Left lung (tissue), 10 donors: ENCODE measurements around the gene TIAM2. TPM values are rescaled to one million over a fixed set of nuclear protein-coding genes. Genes with fewer than 3 reads are reported as not detected.

Experiments
- ATAC-seq: fragments of 200-7000 bp; cut with Tn5 transposase; one replicate; pipeline ENCODE4 v1.9.1; 2020; ENCODE audit warnings: moderate library complexity
- DNase-seq, 4 donors: peaks; one replicate each; pipeline ENCODE4 v3.0.0-alpha.2; 2013 to 2020
- H3K27ac ChIP-seq, 2 donors: fragments of 200-600 bp; sonication (generic) in 1 of 2; one replicate each; pipeline versions ENCODE4 v1.5.0 to v1.8.0; 2020 to 2021
- H3K27me3 ChIP-seq, 2 donors: fragments of 200-600 bp; sonication (generic) in 1 of 2; one replicate each; pipeline versions ENCODE4 v1.5.0 to v1.8.0; 2020 to 2021
- H3K36me3 ChIP-seq, 2 donors: fragments of 200-600 bp; sonication (generic) in 1 of 2; one replicate each; pipeline versions ENCODE4 v1.5.0 to v1.8.0; 2020 to 2021
- H3K4me1 ChIP-seq, 2 donors: fragments of 200-600 bp; one replicate each; pipeline ENCODE4 v1.8.0; 2021
- H3K4me3 ChIP-seq, 2 donors: fragments of 200-600 bp; sonication (generic) in 1 of 2; one replicate each; pipeline versions ENCODE4 v1.5.0 to v1.8.0; 2020 to 2021; ENCODE audit warnings: mild to moderate bottlenecking in 1 of 2
- H3K9me3 ChIP-seq, 2 donors: fragments of 200-600 bp; sonication (generic) in 1 of 2; one replicate each; pipeline versions ENCODE4 v1.5.0 to v1.8.0; 2020 to 2021
- intact Hi-C, 2 donors: fragments of 100-400 bp; cut with DNase I; formaldehyde crosslinking; loops; one replicate each; pipeline versions ENCODE4 v1.11.2 to v1.14.2; 2022
- polyA plus RNA-seq, 6 donors: library from polyadenylated mRNA; unstranded; fragments of 120-200 nt; gene quantifications; one replicate each; pipeline ENCODE4 v1.2.1, GENCODE V29; 2013; ENCODE audit not compliant: insufficient read length in 6 of 6
- total RNA-seq, 2 donors: library from RNA; stranded (reverse); fragmentation: NEBNext Ultra II Directional; extraction: Animal tissue kit (Norgen Biotek cat#: 25700); gene quantifications; one replicate each; pipeline ENCODE4 v1.2.1, GENCODE V29; 2021
- TF ChIP-seq, protein P1 (sequence below), 2 donors: fragments of 200-600 bp; sonication (generic) in 1 of 2; IDR thresholded peaks; one replicate each; pipeline versions ENCODE4 v1.5.0 to v1.8.0; 2021; ENCODE audit warnings: antibody characterized with exemption in 2 of 2
- donor health status: DM: no; HTN: yes; CAD: no.
- donor health status: DM: no; HTN: no; CAD: no.

Gene TIAM2
- total and polyA plus RNA-seq, 8 donors = 6.9 to 25.0 (median 20.6) TPM

- Histone ChIP-seq H3K36me3 (no peaks in the 10 kb centered on the region), H3K27me3 (no peaks in the 10 kb centered on the region), H3K4me1 (peaks cover 9 to 16% of the 10 kb centered on the region in 2 donors), H3K4me3 (no peak overlapping the region), H3K27ac (no peak overlapping the region), H3K9me3 (no peaks in the 10 kb centered on the region)
- TF ChIP-seq, protein P1, sequence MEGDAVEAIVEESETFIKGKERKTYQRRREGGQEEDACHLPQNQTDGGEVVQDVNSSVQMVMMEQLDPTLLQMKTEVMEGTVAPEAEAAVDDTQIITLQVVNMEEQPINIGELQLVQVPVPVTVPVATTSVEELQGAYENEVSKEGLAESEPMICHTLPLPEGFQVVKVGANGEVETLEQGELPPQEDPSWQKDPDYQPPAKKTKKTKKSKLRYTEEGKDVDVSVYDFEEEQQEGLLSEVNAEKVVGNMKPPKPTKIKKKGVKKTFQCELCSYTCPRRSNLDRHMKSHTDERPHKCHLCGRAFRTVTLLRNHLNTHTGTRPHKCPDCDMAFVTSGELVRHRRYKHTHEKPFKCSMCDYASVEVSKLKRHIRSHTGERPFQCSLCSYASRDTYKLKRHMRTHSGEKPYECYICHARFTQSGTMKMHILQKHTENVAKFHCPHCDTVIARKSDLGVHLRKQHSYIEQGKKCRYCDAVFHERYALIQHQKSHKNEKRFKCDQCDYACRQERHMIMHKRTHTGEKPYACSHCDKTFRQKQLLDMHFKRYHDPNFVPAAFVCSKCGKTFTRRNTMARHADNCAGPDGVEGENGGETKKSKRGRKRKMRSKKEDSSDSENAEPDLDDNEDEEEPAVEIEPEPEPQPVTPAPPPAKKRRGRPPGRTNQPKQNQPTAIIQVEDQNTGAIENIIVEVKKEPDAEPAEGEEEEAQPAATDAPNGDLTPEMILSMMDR (IDR thresholded peaks at IDR 0.05) = no peak
- intact Hi-C loops = no loop called here
- DNase-seq (no peak), ATAC-seq (no peak)
These were observed 151.1 kb downstream of the TIAM2 start for GRCh38 chr6:155146205-155146604.

GRCh38 chr6:155147958-155148663, 153.0 kb downstream of the TIAM2 start:
- Histone ChIP-seq H3K4me1 (peaks cover under 1 to 8% of the 10 kb centered on the region in 2 donors), H3K27me3 (no peaks in the 10 kb centered on the region), H3K9me3 (no peaks in the 10 kb centered on the region), H3K27ac (no peak overlapping the region), H3K4me3 (no peak overlapping the region), H3K36me3 (no peaks in the 10 kb centered on the region)
- DNase-seq = no peak
- no peak for ATAC-seq
- TF ChIP-seq, protein P1 (IDR thresholded peaks at IDR 0.05) = no peak
- intact Hi-C loops = no loop called here

GRCh38 chr6:155150967-155151671, 156.0 kb downstream of the TIAM2 start:
- Histone ChIP-seq H3K36me3 (no peaks in the 10 kb centered on the region), H3K4me3 (no peak overlapping the region), H3K27me3 (no peaks in the 10 kb centered on the region), H3K27ac (no peak overlapping the region), H3K9me3 (no peaks in the 10 kb centered on the region), H3K4me1 (no peaks in the 10 kb centered on the region)
- TF ChIP-seq, protein P1 (IDR thresholded peaks at IDR 0.05) = no peak
- DNase-seq (no peak), ATAC-seq (no peak)
- intact Hi-C loops = no loop called here

DNA sequence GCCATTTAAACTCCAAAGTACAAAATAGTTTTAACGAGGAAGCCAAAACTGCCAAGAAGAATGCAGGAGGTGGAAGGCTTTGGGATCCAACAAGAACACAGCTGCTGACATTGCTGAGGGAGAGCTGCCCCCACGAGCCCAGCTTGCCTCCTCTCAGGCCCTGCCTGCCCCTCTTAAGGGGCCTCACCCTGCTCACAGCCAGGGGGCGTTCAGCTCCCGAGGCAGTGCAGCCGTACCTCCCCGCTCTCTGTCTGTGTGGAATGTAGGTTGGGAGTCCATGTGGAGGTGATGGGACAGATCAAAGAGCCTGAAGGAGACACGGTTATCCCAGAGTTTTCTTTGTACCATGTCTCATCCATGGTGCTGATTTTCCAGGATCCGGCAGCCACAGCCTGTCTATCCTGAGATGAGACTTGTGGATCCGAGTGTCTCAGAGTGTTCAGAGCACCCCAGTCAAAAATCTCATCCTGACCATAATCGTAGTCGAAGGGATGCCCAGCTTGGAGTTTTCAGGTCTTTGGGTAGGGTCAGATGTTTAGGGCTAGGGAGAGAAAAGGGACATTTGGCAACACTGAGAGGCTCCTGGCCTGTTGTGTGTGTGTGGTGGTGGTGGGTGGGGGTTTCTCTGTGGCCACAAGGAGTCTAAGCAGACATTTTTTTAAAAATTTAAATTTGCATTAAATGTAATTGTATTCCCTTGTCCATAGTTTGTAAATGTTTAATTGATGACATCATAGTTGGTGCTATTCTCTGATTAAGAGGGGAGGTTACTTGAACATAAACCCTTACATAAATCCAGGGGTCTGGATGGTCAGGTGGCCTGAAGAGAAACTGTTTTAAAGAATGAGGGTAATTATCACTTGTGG, 157.3 kb downstream of the TIAM2 start:
- ATAC-seq = no peak
- DNase-seq = no peak
- intact Hi-C loops = no loop called here
- H3K27ac ChIP-seq = no peak overlapping the region
- TF ChIP-seq, protein P1 (IDR thresholded peaks at IDR 0.05) = no peak
- H3K4me3 ChIP-seq = no peak overlapping the region
- H3K4me1 ChIP-seq = no peaks in the 10 kb centered on the region
- H3K27me3 ChIP-seq = no peaks in the 10 kb centered on the region
- H3K9me3 ChIP-seq = no peaks in the 10 kb centered on the region
- H3K36me3 ChIP-seq = no peaks in the 10 kb centered on the region
